Measurements from ENCODE around the gene DNAH7.

GRCh38 chr2:195730912-195731311 is 337.7 kb downstream of the DNAH7 start:
- TF ChIP-seq CTCF (IDR thresholded peaks at IDR 0.05), result no peak
- TF ChIP-seq POLR2AphosphoS5 (IDR thresholded peaks at IDR 0.05), result no peak
- TF ChIP-seq POLR2A (IDR thresholded peaks at IDR 0.05), result no peak
- TF ChIP-seq EP300 (IDR thresholded peaks at IDR 0.05), result no peak
